Endometrium (tissue), 2 donors: Measurements from ENCODE around the gene PHLPP1.
A peak's percentile ranks its signal among the peaks of the same experiment; 100 is the strongest.
"Not testable (repeated sequence)": the region's sequence is repeated elsewhere in the genome, so short reads cannot be mapped to it uniquely, and the experiment has no call there.

Experiments
- FAIRE-seq: peaks from 2 replicates; lab custom pipeline; 2012; peaks lifted over from hg19 to GRCh38; lab: Jason Lieb, UNC
- donor health status: control.
- donor health status: control.

The PHLPP1 gene

GRCh38 chr18:62897153-62897552 is 181.8 kb downstream of the PHLPP1 start:
- FAIRE-seq: no peak

GRCh38 chr18:62898359-62898758 is 183.0 kb downstream of the PHLPP1 start:
- FAIRE-seq: no peak

GRCh38 chr18:62899534-62899933 is 184.2 kb downstream of the PHLPP1 start:
- FAIRE-seq: no peak

- no peak for FAIRE-seq
Measured at GRCh38 chr18:62900132-62900883, 185.0 kb downstream of the PHLPP1 start.

GRCh38 chr18:62902776-62903175 is 187.4 kb downstream of the PHLPP1 start:
- FAIRE-seq: no peak

- FAIRE-seq: no peak
Measured at GRCh38 chr18:62904396-62905285, 189.3 kb downstream of the PHLPP1 start.

GRCh38 chr18:62912885-62913284 is 197.5 kb downstream of the PHLPP1 start:
- FAIRE-seq: no peak

- FAIRE-seq: not testable (repeated sequence)
Measured at GRCh38 chr18:62913824-62914223, 198.5 kb downstream of the PHLPP1 start.

GRCh38 chr18:62914871-62915392 is 199.6 kb downstream of the PHLPP1 start:
- FAIRE-seq: no peak

GRCh38 chr18:62918361-62918760 is 203.0 kb downstream of the PHLPP1 start:
- no peak for FAIRE-seq

GRCh38 chr18:62919109-62919838 is 203.9 kb downstream of the PHLPP1 start:
- FAIRE-seq: no peak

- FAIRE-seq: no peak
Measured at GRCh38 chr18:62925031-62925688, 209.8 kb downstream of the PHLPP1 start.

GRCh38 chr18:62928326-62928725 is 213.0 kb downstream of the PHLPP1 start:
- FAIRE-seq: no peak

- no peak for FAIRE-seq
Measured at GRCh38 chr18:62933261-62933887, 218.0 kb downstream of the PHLPP1 start.

- FAIRE-seq: no peak
Measured at GRCh38 chr18:62935994-62936393, 220.7 kb downstream of the PHLPP1 start.

GRCh38 chr18:62937065-62937464 is 221.7 kb downstream of the PHLPP1 start:
- FAIRE-seq: no peak

- no peak for FAIRE-seq
Measured at GRCh38 chr18:62938006-62938405, 222.7 kb downstream of the PHLPP1 start.

- FAIRE-seq: no peak
Measured at GRCh38 chr18:62938487-62938886, 223.1 kb downstream of the PHLPP1 start.

GRCh38 chr18:62939433-62939832 is 224.1 kb downstream of the PHLPP1 start:
- peak; percentile 37 for FAIRE-seq

- no peak for FAIRE-seq
Measured at GRCh38 chr18:62939926-62940325, 224.6 kb downstream of the PHLPP1 start.

- no peak for FAIRE-seq
Measured at GRCh38 chr18:62942578-62942977, 227.2 kb downstream of the PHLPP1 start.
